Large intestine (tissue), 3 donors: ENCODE data around the gene DENND1A. TPM values are rescaled to one million over a fixed set of nuclear protein-coding genes. Genes with fewer than 3 reads are reported as not detected.

Experiments
- DNase-seq, 2 donors: peaks; one replicate each; pipeline versions ENCODE4 v3.0.0 to v3.0.0-alpha.2; 2013
- H3K27ac ChIP-seq: one replicate; pipeline ENCODE4 v1.5.1; 2013; ENCODE audit warnings: low read length
- H3K27me3 ChIP-seq: 2 replicates; pipeline ENCODE4 v1.6.1; 2013; ENCODE audit warnings: low read length; ENCODE audit not compliant: control insufficient read depth, insufficient read depth
- H3K36me3 ChIP-seq: 2 replicates; pipeline ENCODE4 v1.6.1; 2013; ENCODE audit warnings: low read length; ENCODE audit not compliant: control insufficient read depth, insufficient read depth
- H3K4me1 ChIP-seq: one replicate; pipeline ENCODE4 v1.6.1; 2013; ENCODE audit warnings: low read length; ENCODE audit not compliant: control insufficient read depth, insufficient read depth
- H3K4me3 ChIP-seq: one replicate; pipeline ENCODE4 v1.5.1; 2013; ENCODE audit warnings: low read length
- H3K9me3 ChIP-seq: one replicate; pipeline ENCODE4 v1.6.1; 2013; ENCODE audit warnings: mild to moderate bottlenecking, low read depth, low read length, moderate library complexity; ENCODE audit not compliant: control insufficient read depth
- WGBS: methylation state at CpG from one replicate; pipeline ENCODE4 v1.1.5; 2013; ENCODE audit warnings: low lambda C conversion rate; ENCODE audit not compliant: insufficient coverage; 5-methylcytosine and 5-hydroxymethylcytosine counted together
- polyA plus RNA-seq: library from polyadenylated mRNA; unstranded; fragments of 120-200 nt; gene quantifications from one replicate; pipeline ENCODE4 v1.2.1, GENCODE V29; 2013

DENND1A gene
- polyA plus RNA-seq, 1 donor, result 29.7 TPM

DNA sequence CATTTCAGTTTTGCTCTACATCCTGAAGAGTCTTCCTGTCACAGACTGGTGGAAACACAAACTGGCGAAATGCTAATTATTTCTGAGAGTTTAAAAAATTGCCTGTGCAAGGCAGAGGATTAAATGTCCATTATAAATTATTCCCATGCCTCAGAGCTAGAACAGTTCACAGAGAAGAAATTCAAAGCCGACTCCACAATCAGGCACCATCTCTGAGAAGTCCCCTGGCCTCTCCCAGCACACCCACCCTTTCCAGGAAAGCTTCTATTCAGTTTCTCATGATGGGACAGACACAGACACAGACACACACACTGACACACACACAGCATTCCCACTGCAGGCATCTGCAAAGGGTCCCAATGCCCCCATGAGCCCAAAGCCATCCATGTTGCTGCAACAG is 253.1 kb downstream of the DENND1A start:
- 100% methylated on average over 1 of the region's 2 CpGs for WGBS
- Histone ChIP-seq H3K27ac (no peak overlapping the region), H3K4me3 (no peak overlapping the region), H3K4me1 (peaks cover 10% of the 10 kb centered on the region), H3K9me3 (peaks cover 14% of the 10 kb centered on the region), H3K27me3 (peaks cover 31% of the 10 kb centered on the region), H3K36me3 (no peaks in the 10 kb centered on the region)
- no peak for DNase-seq

- H3K36me3 ChIP-seq, result peaks cover 8% of the 10 kb centered on the region
Observed at GRCh38 chr9:123669346-123669745, 260.6 kb downstream of the DENND1A start.

DNA sequence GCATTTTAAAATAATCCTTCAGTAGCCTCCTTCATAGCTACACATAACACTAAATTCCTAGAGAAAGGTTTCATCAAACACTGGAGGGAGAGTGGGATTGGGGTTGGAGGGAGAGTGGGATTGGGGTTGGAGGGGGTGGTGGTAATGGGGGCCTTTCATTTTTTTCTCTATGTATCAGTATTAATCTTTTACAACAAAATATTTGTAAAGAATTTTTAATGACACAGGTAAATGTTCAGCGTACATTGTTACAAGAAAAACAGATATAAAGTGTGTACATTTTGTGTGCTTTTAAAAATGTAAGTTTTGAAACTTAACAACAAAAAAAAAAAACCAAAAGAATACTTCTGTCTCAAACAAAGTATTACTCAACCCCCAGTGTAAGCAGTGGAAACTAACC is 266.4 kb downstream of the DENND1A start:
- H3K27ac ChIP-seq, result no peak overlapping the region
- peaks cover 3% of the 10 kb centered on the region for H3K9me3 ChIP-seq
- H3K27me3 ChIP-seq, result peaks cover 2% of the 10 kb centered on the region
- WGBS, result 100% methylated on average over 1 of the region's 1 CpG
- H3K4me1 ChIP-seq, result no peaks in the 10 kb centered on the region
- peaks cover 2% of the 10 kb centered on the region for H3K36me3 ChIP-seq
- no peak overlapping the region for H3K4me3 ChIP-seq
- no peak for DNase-seq

More at GRCh38 chr9:123669346-123669745, 260.6 kb downstream of the DENND1A start:
- WGBS, result no CpG with 5 or more reads among the region's 3 CpGs
- Histone ChIP-seq H3K27ac (no peak overlapping the region), H3K4me3 (no peak overlapping the region), H3K4me1 (no peaks in the 10 kb centered on the region), H3K9me3 (peaks cover 7% of the 10 kb centered on the region), H3K27me3 (peaks cover 10% of the 10 kb centered on the region)
- no peak for DNase-seq

GRCh38 chr9:123662057-123662776 is 267.7 kb downstream of the DENND1A start:
- no peak for DNase-seq
- Histone ChIP-seq H3K27me3 (peaks cover 2% of the 10 kb centered on the region), H3K36me3 (peaks cover 2% of the 10 kb centered on the region), H3K27ac (no peak overlapping the region), H3K4me1 (no peaks in the 10 kb centered on the region), H3K4me3 (no peak overlapping the region), H3K9me3 (peaks cover 3% of the 10 kb centered on the region)
- WGBS, result 100% methylated on average over 1 of the region's 8 CpGs

DNA sequence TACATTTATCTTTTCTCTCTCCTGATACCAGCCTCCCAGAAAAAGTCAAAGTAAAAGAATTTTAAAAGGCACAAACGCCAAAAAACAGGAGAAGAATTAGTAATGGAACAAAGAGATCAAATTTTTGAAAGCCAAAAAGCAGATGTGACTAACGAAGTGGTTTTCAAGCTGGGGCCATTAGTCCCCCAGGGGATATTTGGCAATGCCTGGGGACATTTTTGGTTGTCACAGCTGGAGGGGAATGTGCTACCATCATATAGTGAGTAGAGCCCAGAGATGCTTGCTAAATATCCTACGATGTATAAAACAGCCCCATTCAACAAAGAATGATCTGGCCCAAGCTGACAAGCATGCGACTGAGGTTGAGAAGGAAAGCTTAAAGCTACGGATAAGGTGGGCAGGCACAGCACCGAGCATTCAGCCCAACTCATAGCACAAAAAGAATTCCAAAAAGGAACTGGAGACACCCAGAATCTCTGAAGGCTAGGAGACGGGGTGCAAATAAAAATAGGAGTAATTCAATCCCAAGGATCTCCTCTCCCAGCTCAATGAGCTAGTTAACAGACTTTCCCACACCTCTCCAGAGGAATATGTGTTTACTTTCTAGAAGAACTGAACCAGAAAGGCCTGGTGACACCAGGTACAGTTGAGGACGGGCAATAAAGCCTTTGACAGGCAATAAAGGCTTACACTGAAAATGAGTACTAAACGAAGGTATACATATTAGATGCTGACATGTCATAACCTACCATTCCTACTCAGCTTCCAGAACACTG is 269.0 kb downstream of the DENND1A start:
- DNase-seq, result no peak
- peaks cover 2% of the 10 kb centered on the region for H3K27me3 ChIP-seq
- 100% methylated on average over 2 of the region's 9 CpGs for WGBS
- no peaks in the 10 kb centered on the region for H3K4me1 ChIP-seq
- H3K9me3 ChIP-seq, result peaks cover 3% of the 10 kb centered on the region
- H3K27ac ChIP-seq, result no peak overlapping the region
- H3K4me3 ChIP-seq, result no peak overlapping the region
- peaks cover 3% of the 10 kb centered on the region for H3K36me3 ChIP-seq

GRCh38 chr9:123659358-123659757 is 270.6 kb downstream of the DENND1A start:
- H3K9me3 ChIP-seq, result peaks cover 3% of the 10 kb centered on the region
- no peak for DNase-seq

DNA sequence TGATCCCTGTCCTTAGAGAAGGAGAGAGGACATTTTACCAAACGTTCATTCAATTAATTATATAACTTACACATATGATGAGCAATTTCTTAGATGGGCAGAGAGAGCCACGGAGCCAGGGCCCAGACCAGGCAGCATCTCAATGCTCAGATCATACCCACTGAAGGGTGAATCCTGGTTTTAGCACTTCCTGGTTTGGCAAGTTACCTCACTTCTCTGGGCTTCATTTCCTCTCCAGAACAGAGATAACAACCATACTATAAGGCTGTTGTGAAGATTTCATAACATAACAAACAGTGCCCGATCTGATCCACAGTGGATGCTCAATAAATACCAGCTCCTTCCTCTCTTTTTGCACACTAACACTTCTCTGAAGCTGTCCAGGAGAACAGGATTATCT is 271.1 kb downstream of the DENND1A start:
- 71% methylated on average over 1 of the region's 3 CpGs for WGBS

More at GRCh38 chr9:123659358-123659757, 270.6 kb downstream of the DENND1A start:
- Histone ChIP-seq H3K36me3 (peaks cover 13% of the 10 kb centered on the region), H3K4me3 (no peak overlapping the region), H3K4me1 (no peaks in the 10 kb centered on the region), H3K27me3 (peaks cover 2% of the 10 kb centered on the region), H3K27ac (no peak overlapping the region)
- no CpG with 5 or more reads among the region's 1 CpG for WGBS

GRCh38 chr9:123657941-123658340 is 272.0 kb downstream of the DENND1A start:
- 80% methylated on average over 1 of the region's 4 CpGs for WGBS

More for the DNA sequence above, 271.1 kb downstream of the DENND1A start:
- no peak for DNase-seq
- H3K9me3 ChIP-seq, result peaks cover 3% of the 10 kb centered on the region
- no peak overlapping the region for H3K27ac ChIP-seq
- H3K4me3 ChIP-seq, result no peak overlapping the region
- H3K4me1 ChIP-seq, result no peaks in the 10 kb centered on the region
- H3K36me3 ChIP-seq, result peaks cover 13% of the 10 kb centered on the region
- peaks cover 2% of the 10 kb centered on the region for H3K27me3 ChIP-seq

GRCh38 chr9:123657099-123657498 is 272.8 kb downstream of the DENND1A start:
- H3K4me3 ChIP-seq, result no peak overlapping the region
- peaks cover 2% of the 10 kb centered on the region for H3K27me3 ChIP-seq
- H3K36me3 ChIP-seq, result peaks cover 13% of the 10 kb centered on the region
- H3K27ac ChIP-seq, result no peak overlapping the region
- DNase-seq, result no peak
- no CpG with 5 or more reads among the region's 7 CpGs for WGBS
- H3K4me1 ChIP-seq, result no peaks in the 10 kb centered on the region
- H3K9me3 ChIP-seq, result no peaks in the 10 kb centered on the region

More at GRCh38 chr9:123657941-123658340, 272.0 kb downstream of the DENND1A start:
- Histone ChIP-seq H3K27ac (no peak overlapping the region), H3K4me3 (no peak overlapping the region), H3K36me3 (peaks cover 13% of the 10 kb centered on the region), H3K9me3 (no peaks in the 10 kb centered on the region), H3K27me3 (peaks cover 2% of the 10 kb centered on the region), H3K4me1 (no peaks in the 10 kb centered on the region)
- DNase-seq, result no peak

- Histone ChIP-seq H3K27me3 (peaks cover 2% of the 10 kb centered on the region), H3K36me3 (peaks cover 11% of the 10 kb centered on the region), H3K4me1 (no peaks in the 10 kb centered on the region), H3K27ac (no peak overlapping the region), H3K9me3 (no peaks in the 10 kb centered on the region), H3K4me3 (no peak overlapping the region)
- DNase-seq, result no peak
- WGBS, result no CpG with 5 or more reads among the region's 1 CpG
Observed at GRCh38 chr9:123656565-123656964, 273.4 kb downstream of the DENND1A start.
